Upper lobe of right lung (tissue), 1 donor: Measurements from ENCODE around the gene RCBTB1. TPM values are rescaled to one million over a fixed set of nuclear protein-coding genes. Genes with fewer than 3 reads are reported as not detected.

ENCODE experiments used
- total RNA-seq: library from RNA; stranded (reverse); fragmentation: NEBNext Ultra II Directional; extraction: Animal tissue kit (Norgen Biotek cat#: 25700); gene quantifications from one replicate; pipeline ENCODE4 v1.2.1, GENCODE V29; 2021
- donor health status: DM: no; HTN: yes; CAD: no; lungs with severe emphysema.

Gene RCBTB1
- total RNA-seq, 1 donor from 2014 or later = 24.7 TPM

Other genes with a start within 250 kb of the RCBTB1 start
- 18.0 TPM for gene CAB39L, start 141.5 kb downstream of the RCBTB1 start, total RNA-seq
- gene SETDB2, start 141.3 kb downstream of the RCBTB1 start, total RNA-seq = 18.1 TPM
- 57.7 TPM for gene PHF11, start 89.6 kb downstream of the RCBTB1 start, total RNA-seq
- 4.4 TPM for gene ARL11, start 42.9 kb upstream of the RCBTB1 start, total RNA-seq
- gene EBPL, start 105.9 kb upstream of the RCBTB1 start, total RNA-seq = 48.0 TPM
- 35.7 TPM for gene KPNA3, start 207.1 kb upstream of the RCBTB1 start, total RNA-seq